IPS-18a (cell line): Measurements from ENCODE around the gene DTD2.
"Not testable (repeated sequence)": the region's sequence is repeated elsewhere in the genome, so short reads cannot be mapped to it uniquely, and the experiment has no call there.

ENCODE experiments used
- H3K27ac ChIP-seq: one replicate; pipeline ENCODE4 v1.5.1; 2013; ENCODE audit warnings: low read length
- H3K27me3 ChIP-seq: one replicate; pipeline ENCODE4 v1.6.1; 2013; ENCODE audit warnings: mild to moderate bottlenecking, low read length; ENCODE audit not compliant: control insufficient read depth, insufficient read depth
- H3K36me3 ChIP-seq: one replicate; pipeline ENCODE4 v1.6.1; 2013; ENCODE audit warnings: low read depth, low read length; ENCODE audit not compliant: control insufficient read depth
- H3K4me1 ChIP-seq: one replicate; pipeline ENCODE4 v1.6.1; 2013; ENCODE audit warnings: low read depth, low read length; ENCODE audit not compliant: control insufficient read depth
- H3K4me3 ChIP-seq: one replicate; pipeline ENCODE4 v1.5.1; 2013; ENCODE audit warnings: low read length
- H3K9ac ChIP-seq: one replicate; pipeline ENCODE4 v1.6.1; 2013; ENCODE audit warnings: mild to moderate bottlenecking, low read length, moderate library complexity
- H3K9me3 ChIP-seq: one replicate; pipeline ENCODE4 v1.6.1; 2013; ENCODE audit warnings: low read depth, low read length; ENCODE audit not compliant: control insufficient read depth

The DTD2 gene

DNA sequence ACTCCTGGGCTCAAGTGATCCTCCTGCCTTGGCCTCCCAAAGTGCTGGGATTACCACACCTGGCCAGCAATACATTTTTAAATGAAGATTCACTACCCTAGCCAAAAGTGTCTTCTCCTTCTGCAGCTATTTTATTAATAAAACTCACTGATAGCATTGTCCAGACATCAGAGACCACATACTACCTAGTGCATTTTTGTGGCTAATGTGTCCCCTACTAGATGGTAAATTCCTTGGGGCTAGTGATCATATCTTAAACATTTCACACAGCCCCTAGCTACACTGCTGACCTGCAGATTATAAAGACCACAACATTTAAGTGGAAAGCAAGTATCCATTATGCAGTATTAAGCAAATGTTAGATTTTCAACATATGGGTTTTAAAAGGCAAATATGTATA is 17.0 kb downstream of the DTD2 start:
- H3K27ac ChIP-seq = no peak overlapping the region
- no peak overlapping the region for H3K9ac ChIP-seq
- H3K9me3 ChIP-seq = no peaks in the 10 kb centered on the region
- no peak overlapping the region for H3K4me3 ChIP-seq
- H3K36me3 ChIP-seq = no peaks in the 10 kb centered on the region
- H3K27me3 ChIP-seq = no peaks in the 10 kb centered on the region
- no peaks in the 10 kb centered on the region for H3K4me1 ChIP-seq

GRCh38 chr14:31439561-31439960 is 17.7 kb downstream of the DTD2 start:
- Histone ChIP-seq H3K4me3 (no peak overlapping the region), H3K9me3 (no peaks in the 10 kb centered on the region), H3K27me3 (no peaks in the 10 kb centered on the region), H3K36me3 (no peaks in the 10 kb centered on the region), H3K9ac (no peak overlapping the region), H3K27ac (no peak overlapping the region), H3K4me1 (no peaks in the 10 kb centered on the region)

DNA sequence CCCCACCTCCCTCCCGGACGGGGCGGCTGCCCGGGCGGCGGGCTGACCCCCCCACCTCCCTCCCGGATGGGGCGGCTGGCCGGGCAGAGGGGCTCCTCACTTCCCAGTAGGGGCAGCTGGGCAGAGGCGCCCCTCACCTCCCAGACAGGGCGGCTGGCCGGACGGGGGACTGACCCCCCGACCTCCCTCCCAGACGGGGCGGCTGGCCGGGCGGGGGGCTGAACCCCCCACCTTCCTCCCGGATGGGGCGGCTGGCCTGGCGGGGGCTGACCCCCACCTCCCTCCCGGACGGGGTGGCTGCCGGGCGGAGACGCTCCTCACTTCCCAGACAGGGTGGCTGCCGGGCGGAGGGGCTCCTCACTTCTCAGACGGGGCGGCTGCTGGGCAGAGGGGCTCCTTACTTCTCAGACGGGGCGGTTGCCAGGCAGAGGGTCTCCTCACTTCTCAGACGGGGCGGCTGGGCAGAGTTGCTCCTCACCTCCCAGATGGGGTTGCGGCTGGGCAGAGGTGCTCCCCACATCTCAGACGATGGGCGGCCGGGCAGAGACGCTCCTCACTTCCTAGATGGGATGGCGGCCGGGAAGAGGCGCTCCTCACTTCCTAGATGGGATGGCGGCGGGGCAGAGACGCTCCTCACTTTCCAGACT is 20.1 kb downstream of the DTD2 start:
- not testable (repeated sequence) for H3K36me3 ChIP-seq, H3K4me3 ChIP-seq, H3K9ac ChIP-seq, H3K9me3 ChIP-seq, H3K4me1 ChIP-seq, H3K27ac ChIP-seq, H3K27me3 ChIP-seq

DNA sequence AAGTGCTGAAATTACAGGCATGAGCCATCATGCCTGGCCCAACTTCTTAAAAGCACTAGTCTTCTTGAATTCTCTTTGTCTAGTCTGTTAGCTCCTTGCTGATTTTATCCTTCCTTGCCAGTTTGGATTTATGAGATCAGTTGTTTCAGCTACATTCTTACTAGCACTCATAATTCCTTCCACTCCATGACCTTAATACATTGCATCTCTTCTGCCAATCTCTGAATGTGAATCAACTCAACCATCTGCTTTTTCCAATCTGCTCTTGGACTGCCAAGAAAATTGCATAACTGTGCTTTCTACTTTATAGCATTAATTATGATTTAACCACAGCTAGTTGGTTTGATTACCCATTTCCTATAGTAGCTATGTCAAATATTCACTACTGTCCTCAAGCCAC is 22.0 kb downstream of the DTD2 start:
- Histone ChIP-seq H3K9me3 (no peaks in the 10 kb centered on the region), H3K27me3 (no peaks in the 10 kb centered on the region), H3K27ac (no peak overlapping the region), H3K4me3 (no peak overlapping the region), H3K9ac (no peak overlapping the region), H3K36me3 (no peaks in the 10 kb centered on the region), H3K4me1 (no peaks in the 10 kb centered on the region)

DNA sequence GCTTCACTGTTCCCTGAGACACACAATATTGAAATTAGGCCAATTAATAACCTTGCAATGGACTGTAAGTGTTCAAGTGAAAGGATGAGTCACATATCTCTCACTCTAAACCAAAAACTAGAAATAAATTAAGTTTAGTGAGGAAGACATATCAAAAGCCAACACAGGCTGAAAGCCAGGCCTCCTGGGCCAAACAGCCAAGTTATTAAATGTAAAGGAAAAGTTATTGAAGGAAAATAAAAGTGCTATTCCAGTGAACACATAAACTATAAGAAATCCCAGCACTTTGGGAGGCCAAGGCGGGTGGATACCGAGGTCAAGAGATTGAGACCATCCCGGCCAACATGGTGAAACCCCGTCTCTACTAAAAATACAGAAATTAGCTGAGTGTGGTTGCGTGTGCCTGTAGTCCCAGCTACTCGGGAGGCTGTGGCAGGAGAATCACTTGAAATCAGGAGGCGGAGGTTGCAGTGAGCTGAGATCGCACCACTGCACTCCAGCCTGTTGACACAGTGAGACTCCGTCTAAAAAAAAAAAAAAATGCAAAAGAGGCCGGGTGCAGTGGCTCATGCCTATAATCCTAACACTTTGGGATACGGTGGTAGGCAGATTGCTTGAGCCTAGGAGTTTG is 26.6 kb downstream of the DTD2 start:
- Histone ChIP-seq H3K4me3 (no peak overlapping the region), H3K4me1 (peaks cover 10% of the 10 kb centered on the region), H3K36me3 (no peaks in the 10 kb centered on the region), H3K9me3 (no peaks in the 10 kb centered on the region), H3K9ac (no peak overlapping the region), H3K27me3 (no peaks in the 10 kb centered on the region), H3K27ac (no peak overlapping the region)

GRCh38 chr14:31429791-31430190 is 27.5 kb downstream of the DTD2 start:
- peaks cover 11% of the 10 kb centered on the region for H3K4me1 ChIP-seq
- H3K27me3 ChIP-seq = no peaks in the 10 kb centered on the region
- no peak overlapping the region for H3K9ac ChIP-seq
- no peak overlapping the region for H3K4me3 ChIP-seq
- H3K9me3 ChIP-seq = no peaks in the 10 kb centered on the region
- H3K27ac ChIP-seq = no peak overlapping the region
- no peaks in the 10 kb centered on the region for H3K36me3 ChIP-seq

DNA sequence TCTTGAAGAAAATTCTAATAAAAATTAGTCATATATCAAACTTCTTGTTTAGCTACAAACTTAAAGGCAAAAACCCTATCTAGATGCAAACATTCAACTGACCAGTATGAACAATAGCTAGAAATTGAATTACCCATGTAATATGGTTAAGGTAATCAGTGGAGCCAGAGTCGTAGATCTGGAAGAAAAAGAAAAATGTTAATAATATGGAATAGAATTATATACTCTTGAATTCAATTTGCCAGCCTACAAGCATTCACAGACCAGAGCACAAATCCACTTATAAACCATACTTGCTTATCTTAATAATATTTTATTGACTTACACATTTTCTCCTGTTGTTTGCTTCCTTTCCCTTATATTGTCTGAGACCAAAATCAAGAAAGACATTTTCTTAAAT is 29.3 kb downstream of the DTD2 start:
- Histone ChIP-seq H3K9me3 (no peaks in the 10 kb centered on the region), H3K36me3 (no peaks in the 10 kb centered on the region), H3K4me3 (no peak overlapping the region), H3K27me3 (no peaks in the 10 kb centered on the region), H3K9ac (no peak overlapping the region), H3K27ac (no peak overlapping the region), H3K4me1 (peaks cover 11% of the 10 kb centered on the region)

- no peak overlapping the region for H3K9ac ChIP-seq
- no peaks in the 10 kb centered on the region for H3K36me3 ChIP-seq
- H3K27me3 ChIP-seq = no peaks in the 10 kb centered on the region
- no peak overlapping the region for H3K4me3 ChIP-seq
- no peaks in the 10 kb centered on the region for H3K9me3 ChIP-seq
- no peak overlapping the region for H3K27ac ChIP-seq
- H3K4me1 ChIP-seq = peaks cover 11% of the 10 kb centered on the region
Measured at GRCh38 chr14:31426663-31427062, 30.6 kb downstream of the DTD2 start.

DNA sequence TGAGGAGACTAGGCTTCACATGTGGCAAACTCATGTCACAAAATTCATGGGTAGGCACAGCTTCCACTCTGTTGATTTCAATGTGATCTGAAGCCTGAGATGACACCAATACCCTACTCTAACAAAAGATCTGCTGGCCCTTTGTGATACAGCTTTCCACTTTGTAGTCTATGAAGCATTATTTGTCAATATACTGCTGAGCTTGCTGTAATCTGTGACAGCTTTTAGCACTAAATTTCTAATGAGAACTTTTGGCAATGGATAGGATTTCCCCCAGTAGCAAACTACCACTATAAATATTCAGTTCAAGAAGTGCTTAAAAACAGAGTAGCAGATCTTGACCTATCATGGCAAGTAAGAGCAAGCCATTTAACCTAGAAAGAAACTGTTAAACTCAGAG is 31.4 kb downstream of the DTD2 start:
- Histone ChIP-seq H3K27ac (no peak overlapping the region), H3K27me3 (no peaks in the 10 kb centered on the region), H3K9me3 (no peaks in the 10 kb centered on the region), H3K36me3 (no peaks in the 10 kb centered on the region), H3K9ac (no peak overlapping the region), H3K4me1 (peaks cover 11% of the 10 kb centered on the region), H3K4me3 (no peak overlapping the region)

DNA sequence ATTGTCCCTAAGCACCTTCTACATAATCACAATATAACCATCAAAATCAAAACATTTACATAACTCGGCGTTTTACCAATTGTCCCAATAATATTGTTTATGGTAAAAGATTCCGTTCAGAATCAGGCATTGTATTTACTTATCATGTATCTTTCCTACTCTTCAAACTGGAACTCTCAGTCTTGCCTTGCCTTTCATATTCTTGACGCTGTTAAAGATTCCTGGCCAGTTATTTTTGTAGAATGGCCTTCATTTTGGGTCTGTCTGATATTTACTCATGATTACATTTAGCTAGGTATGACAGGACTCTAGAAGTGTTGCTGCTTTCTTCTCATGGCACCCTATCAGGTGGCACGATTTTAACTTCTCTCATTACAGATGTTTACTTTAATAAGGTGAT is 36.1 kb downstream of the DTD2 start:
- no peak overlapping the region for H3K27ac ChIP-seq
- H3K27me3 ChIP-seq = no peaks in the 10 kb centered on the region
- no peaks in the 10 kb centered on the region for H3K36me3 ChIP-seq
- no peak overlapping the region for H3K9ac ChIP-seq
- no peaks in the 10 kb centered on the region for H3K9me3 ChIP-seq
- H3K4me1 ChIP-seq = peaks cover 12% of the 10 kb centered on the region
- H3K4me3 ChIP-seq = peak overlapping the region; percentile 94

DNA sequence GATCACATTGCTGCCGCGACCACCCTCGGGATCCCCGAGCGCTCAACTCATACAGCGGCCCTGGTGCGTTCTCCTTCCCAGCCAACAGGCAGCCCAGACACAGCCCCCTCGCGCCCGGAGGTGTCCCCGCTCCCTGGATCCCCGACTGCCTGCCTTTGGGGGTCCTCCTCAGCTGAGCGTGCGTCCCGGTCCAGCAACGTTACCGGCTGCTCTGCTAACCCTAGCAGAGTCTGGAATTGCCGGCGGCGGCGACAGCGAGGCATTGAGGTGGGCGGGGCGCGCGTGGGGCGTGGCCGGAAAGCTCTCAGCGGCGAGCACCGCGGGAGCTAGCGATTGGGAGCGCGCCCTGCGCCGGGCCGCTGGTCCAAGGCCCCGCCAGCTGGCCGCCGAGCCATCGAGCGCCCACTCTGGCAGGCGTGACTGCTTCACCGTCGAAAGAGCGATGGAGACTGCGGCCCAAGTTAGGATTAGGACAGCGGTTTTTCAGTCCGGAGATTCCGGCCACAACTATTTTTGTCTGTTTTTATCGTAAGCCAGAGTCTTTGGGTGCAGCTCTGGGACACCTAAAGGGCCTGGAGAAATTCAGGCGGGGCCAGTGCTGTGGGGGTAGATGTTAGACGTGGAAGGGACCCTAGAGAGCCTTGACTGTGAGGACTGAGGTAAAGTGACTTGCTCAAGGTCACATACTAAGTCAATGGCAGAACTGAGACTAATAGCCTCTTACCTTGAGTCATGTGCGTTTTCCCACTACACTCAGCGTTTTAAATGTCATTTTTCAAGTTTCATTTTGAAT is 36.8 kb downstream of the DTD2 start, which contains the start of gene HEATR5A:
Gene HEATR5A (minus strand): TSS at position 232 of the 793 bp plus-strand sequence. CDS start 17,575 bp downstream, outside the sequence.
- H3K27me3 ChIP-seq = no peaks in the 10 kb centered on the region
- peak within 1 kb of the TSS; percentile 70 for H3K9ac ChIP-seq
- H3K9me3 ChIP-seq = no peaks in the 10 kb centered on the region
- H3K36me3 ChIP-seq = no peaks in the 10 kb centered on the region
- H3K4me3 ChIP-seq = peak within 1 kb of the TSS; percentile 94
- H3K27ac ChIP-seq = no peak within 1 kb of the TSS
- peaks cover 7% of the 10 kb centered on the region for H3K4me1 ChIP-seq
